Keratinocyte (primary cell): ENCODE results near the gene RUNX1. TPM values are rescaled to one million over a fixed set of nuclear protein-coding genes. Genes with fewer than 3 reads are reported as not detected.

ENCODE experiments used
- DNase-seq: peaks from one replicate; pipeline ENCODE4 v3.0.0-alpha.2; 2011; ENCODE audit warnings: low read depth, missing footprints, low spot score
- FAIRE-seq: peaks from 2 replicates; lab custom pipeline; 2011; peaks lifted over from hg19 to GRCh38; lab: Jason Lieb, UNC
- H2AFZ ChIP-seq: 2 replicates; pipeline ENCODE4 v1.6.0; 2012; ENCODE audit warnings: low read length, control low read depth, inconsistent platforms; ENCODE audit not compliant: control insufficient read depth
- H3K27ac ChIP-seq: 2 replicates; pipeline ENCODE4 v1.5.1; 2011; ENCODE audit warnings: low read length; ENCODE audit not compliant: control insufficient read depth, insufficient read depth
- H3K27me3 ChIP-seq: 3 replicates; pipeline ENCODE4 v1.6.0; 2011; ENCODE audit warnings: low read length; ENCODE audit not compliant: control insufficient read depth, insufficient read depth; ENCODE audit errors: extremely low read depth
- H3K36me3 ChIP-seq, 2 experiments: 2 replicates in 1 of 2; 3 replicates in 1 of 2; pipeline ENCODE4 v1.5.1; 2011; ENCODE audit warnings: low read length in 2 of 2, mild to moderate bottlenecking in 1 of 2; ENCODE audit not compliant: control insufficient read depth in 2 of 2, insufficient read depth in 2 of 2; ENCODE audit errors: extremely low read depth in 1 of 2
- H3K4me1 ChIP-seq: 3 replicates; pipeline ENCODE4 v1.5.1; 2011; ENCODE audit warnings: low read length; ENCODE audit not compliant: control insufficient read depth, insufficient read depth; ENCODE audit errors: extremely low read depth
- H3K4me2 ChIP-seq: 3 replicates; pipeline ENCODE4 v1.6.0; 2011; ENCODE audit warnings: low read depth, low read length; ENCODE audit not compliant: control insufficient read depth, insufficient read depth; ENCODE audit errors: extremely low read depth
- H3K4me3 ChIP-seq, 3 experiments: fragments of 200-600 bp in 1 of 3; sonication (generic) in 1 of 3; 2 replicates in 2 of 3; 3 replicates in 1 of 3; pipeline ENCODE4 v1.5.1; 2011 to 2016; ENCODE audit warnings: low read length in 3 of 3, mild to moderate bottlenecking in 3 of 3, control low read depth in 2 of 3, inconsistent platforms in 1 of 3, low read depth in 1 of 3, mixed read lengths in 1 of 3, mixed run types in 1 of 3, moderate library complexity in 1 of 3; ENCODE audit not compliant: control insufficient read depth in 2 of 3, insufficient read depth in 2 of 3; ENCODE audit errors: extremely low read depth in 1 of 3
- H3K79me2 ChIP-seq: 2 replicates; pipeline ENCODE4 v1.6.0; 2012; ENCODE audit warnings: low read length; ENCODE audit not compliant: control insufficient read depth, insufficient read depth
- H3K9ac ChIP-seq: 3 replicates; pipeline ENCODE4 v1.6.0; 2011; ENCODE audit warnings: low read length; ENCODE audit not compliant: control insufficient read depth, insufficient read depth; ENCODE audit errors: extremely low read depth
- H3K9me1 ChIP-seq: 3 replicates; pipeline ENCODE4 v1.6.0; 2011; ENCODE audit warnings: low read length; ENCODE audit not compliant: control insufficient read depth, insufficient read depth; ENCODE audit errors: extremely low read depth
- H3K9me3 ChIP-seq: 2 replicates; pipeline ENCODE4 v1.5.1; 2012; ENCODE audit warnings: low read depth, low read length; ENCODE audit not compliant: control insufficient read depth
- H4K20me1 ChIP-seq: 3 replicates; pipeline ENCODE4 v1.6.0; 2011; ENCODE audit warnings: low read length; ENCODE audit not compliant: control insufficient read depth, insufficient read depth; ENCODE audit errors: extremely low read depth
- EZH2 ChIP-seq: IDR thresholded peaks from one replicate; pipeline ENCODE4 v1.6.1; 2012; ENCODE audit warnings: inconsistent platforms, mild to moderate bottlenecking, low read length, moderate library complexity
- dilution Hi-C: fragments of 300-500 bp; cut with MboI; formaldehyde crosslinking; loops from one replicate; pipeline ENCODE4 v1.7.0; 2020; ENCODE audit warnings: low sequenced_read_pairs; ENCODE audit not compliant: extremely low pct_ligation_motif_present
- polyA plus RNA-seq, 5 experiments: library from polyadenylated mRNA; depleted of rRNA in 3 of 5; stranded (reverse) in 3 of 5; stranded (forward) in 1 of 5; unstranded in 1 of 5; fragments of >200 nt; gene quantifications; 1 replicate in 1 of 5; 2 replicates in 3 of 5; 3 replicates in 1 of 5; pipeline versions ENCODE4 v1.2.1 to v1.2.3, GENCODE V29; 2011 to 2012; ENCODE audit warnings: missing spikeins in 2 of 5, low read depth in 1 of 5, low replicate concordance in 1 of 5
- TF ChIP-seq, protein P1 (sequence below), 3 experiments: IDR thresholded peaks in 1 of 3; conservative IDR thresholded peaks in 1 of 3; optimal IDR thresholded peaks in 1 of 3; 2 replicates in 2 of 3; 3 replicates in 1 of 3; pipeline versions ENCODE3 to v1.5.1; 2011; ENCODE audit warnings: low read length in 3 of 3, mild to moderate bottlenecking in 3 of 3, moderate library complexity in 2 of 3, control low read depth in 1 of 3, inconsistent platforms in 1 of 3; ENCODE audit not compliant: insufficient read depth in 2 of 3; ENCODE audit errors: extremely low read depth in 1 of 3

The RUNX1 gene
- polyA plus RNA-seq, 1 donor (not counting 4 experiments of a cell fraction or from before 2014, with no cell fraction given): 44.9 TPM

DNA sequence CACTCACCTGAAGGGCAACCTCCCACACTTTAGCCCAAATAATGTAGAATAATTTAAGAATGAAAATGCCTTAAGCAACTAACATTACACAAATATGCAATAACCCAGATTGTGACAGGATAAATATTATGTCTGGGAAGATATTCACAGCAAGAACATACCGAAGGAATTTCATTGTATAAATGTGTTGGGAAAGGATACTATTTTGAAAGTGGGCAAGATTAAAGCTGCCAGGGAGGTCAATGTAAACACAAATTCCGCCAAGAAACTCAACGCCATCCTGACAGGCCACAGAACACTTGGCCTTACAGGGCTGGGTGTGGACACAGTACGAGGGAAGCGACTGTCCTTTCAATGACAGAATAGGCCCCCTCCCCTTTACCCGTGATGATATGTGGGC, 173.3 kb downstream of the RUNX1 start:
- Histone ChIP-seq H3K9me1 (peaks cover 6% of the 10 kb centered on the region), H3K79me2 (peaks cover 99% of the 10 kb centered on the region), H4K20me1 (peaks cover 64% of the 10 kb centered on the region), H3K9me3 (no peaks in the 10 kb centered on the region), H2AFZ (no peak overlapping the region), H3K4me2 (no peak overlapping the region), H3K27me3 (no peaks in the 10 kb centered on the region), H3K4me3 (no peak overlapping the region), H3K9ac (no peak overlapping the region), H3K27ac (no peak overlapping the region), H3K36me3 (peaks cover 45 to 61% of the 10 kb centered on the region in 2 experiments), H3K4me1 (peaks cover 29% of the 10 kb centered on the region)
- dilution Hi-C loops: no loop called here
- no peak for FAIRE-seq
- TF ChIP-seq, protein P1, sequence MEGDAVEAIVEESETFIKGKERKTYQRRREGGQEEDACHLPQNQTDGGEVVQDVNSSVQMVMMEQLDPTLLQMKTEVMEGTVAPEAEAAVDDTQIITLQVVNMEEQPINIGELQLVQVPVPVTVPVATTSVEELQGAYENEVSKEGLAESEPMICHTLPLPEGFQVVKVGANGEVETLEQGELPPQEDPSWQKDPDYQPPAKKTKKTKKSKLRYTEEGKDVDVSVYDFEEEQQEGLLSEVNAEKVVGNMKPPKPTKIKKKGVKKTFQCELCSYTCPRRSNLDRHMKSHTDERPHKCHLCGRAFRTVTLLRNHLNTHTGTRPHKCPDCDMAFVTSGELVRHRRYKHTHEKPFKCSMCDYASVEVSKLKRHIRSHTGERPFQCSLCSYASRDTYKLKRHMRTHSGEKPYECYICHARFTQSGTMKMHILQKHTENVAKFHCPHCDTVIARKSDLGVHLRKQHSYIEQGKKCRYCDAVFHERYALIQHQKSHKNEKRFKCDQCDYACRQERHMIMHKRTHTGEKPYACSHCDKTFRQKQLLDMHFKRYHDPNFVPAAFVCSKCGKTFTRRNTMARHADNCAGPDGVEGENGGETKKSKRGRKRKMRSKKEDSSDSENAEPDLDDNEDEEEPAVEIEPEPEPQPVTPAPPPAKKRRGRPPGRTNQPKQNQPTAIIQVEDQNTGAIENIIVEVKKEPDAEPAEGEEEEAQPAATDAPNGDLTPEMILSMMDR (optimal IDR thresholded peaks at IDR 0.05 in 1 of 3, IDR thresholded peaks at IDR 0.05 in 1 of 3, conservative IDR thresholded peaks at IDR 0.05 in 1 of 3; ENCODE audit: extremely low read depth in 1 of 3, insufficient read depth in 2 of 3, low read length in 3 of 3): no peak
- no peak for TF ChIP-seq EZH2
- DNase-seq: no peak

DNA sequence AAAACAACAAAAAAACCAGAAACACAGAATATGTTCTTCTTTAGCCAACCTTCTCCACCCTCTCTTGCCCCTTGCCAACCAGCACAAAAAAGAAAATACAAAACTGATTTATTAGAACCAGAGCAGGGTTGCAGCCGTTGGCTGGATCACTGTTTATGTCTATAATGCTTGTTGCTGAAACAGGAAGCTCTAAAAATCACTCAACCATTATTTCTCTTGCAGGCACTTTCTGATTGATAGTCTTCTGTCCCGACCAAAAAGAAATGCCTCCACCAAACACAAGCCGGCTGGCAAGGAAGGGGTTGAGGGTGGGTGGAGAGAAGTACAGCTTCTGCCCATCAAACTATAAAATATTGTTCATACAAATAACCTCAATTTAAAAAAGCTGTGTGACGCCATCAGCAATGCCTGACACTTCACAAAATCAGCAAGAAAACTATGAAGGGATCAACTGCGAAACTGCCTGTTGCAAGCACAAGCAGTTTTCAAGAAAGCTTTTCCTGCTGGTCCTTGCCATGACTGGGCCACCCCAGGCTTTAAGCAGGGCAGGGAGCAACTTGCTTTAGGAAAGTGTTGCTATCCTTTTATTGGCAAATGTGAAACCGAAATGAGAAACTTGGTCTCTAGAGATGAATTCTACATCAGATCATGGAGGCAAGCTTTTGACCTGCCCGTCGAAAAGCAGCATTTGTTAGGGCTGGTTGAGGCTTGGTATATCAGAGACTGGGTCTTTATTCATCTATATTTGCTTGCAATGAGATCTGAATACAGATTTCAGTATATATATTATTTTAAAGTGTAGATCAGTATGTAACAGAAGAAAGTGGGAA, 174.2 kb downstream of the RUNX1 start:
- dilution Hi-C loops: no loop called here
- peaks cover 45 to 64% of the 10 kb centered on the region in 2 experiments for H3K36me3 ChIP-seq
- H3K9me3 ChIP-seq: no peaks in the 10 kb centered on the region
- TF ChIP-seq, protein P1 (optimal IDR thresholded peaks at IDR 0.05 in 1 of 3, IDR thresholded peaks at IDR 0.05 in 1 of 3, conservative IDR thresholded peaks at IDR 0.05 in 1 of 3; ENCODE audit: extremely low read depth in 1 of 3, insufficient read depth in 2 of 3, low read length in 3 of 3): no peak
- no peaks in the 10 kb centered on the region for H3K27me3 ChIP-seq
- H2AFZ ChIP-seq: no peak overlapping the region
- peaks cover 23% of the 10 kb centered on the region for H3K4me1 ChIP-seq
- no peak overlapping the region for H3K9ac ChIP-seq
- peaks cover 99% of the 10 kb centered on the region for H3K79me2 ChIP-seq
- H4K20me1 ChIP-seq: peaks cover 67% of the 10 kb centered on the region
- no peak overlapping the region for H3K4me3 ChIP-seq
- peaks cover 6% of the 10 kb centered on the region for H3K9me1 ChIP-seq
- no peak overlapping the region for H3K27ac ChIP-seq
- H3K4me2 ChIP-seq: no peak overlapping the region
- DNase-seq (no peak), FAIRE-seq (no peak)
